Activated naive CD8-positive, alpha-beta T cell treated with anti-CD3 and anti-CD28 coated beads for 36 hours (primary cell): Measurements from ENCODE around the gene GOLT1A. TPM values are rescaled to one million over a fixed set of nuclear protein-coding genes. Genes with fewer than 3 reads are reported as not detected.

Source experiments
- DNase-seq: peaks from one replicate; pipeline ENCODE4 v3.0.0; 2021
- H3K27ac Mint-ChIP-seq: one replicate; pipeline ENCODE4 v1.8.0; 2022; ENCODE audit warnings: mild to moderate bottlenecking, moderate library complexity, mixed read lengths
- H3K27me3 Mint-ChIP-seq: one replicate; pipeline ENCODE4 v1.8.0; 2022; ENCODE audit warnings: mild to moderate bottlenecking, mixed read lengths
- H3K36me3 Mint-ChIP-seq: one replicate; pipeline ENCODE4 v1.8.0; 2021; ENCODE audit warnings: mild to moderate bottlenecking, mixed read lengths
- H3K4me1 Mint-ChIP-seq: one replicate; pipeline ENCODE4 v1.8.0; 2021; ENCODE audit warnings: mixed read lengths
- H3K4me3 Mint-ChIP-seq: one replicate; pipeline ENCODE4 v1.8.0; 2022; ENCODE audit warnings: mild to moderate bottlenecking, moderate library complexity, mixed read lengths
- H3K9me3 Mint-ChIP-seq: one replicate; pipeline ENCODE4 v1.8.0; 2022; ENCODE audit warnings: mixed read lengths
- total RNA-seq, 2 experiments: library from RNA; stranded (reverse); gene quantifications; one replicate each; pipeline ENCODE4 v1.2.3, GENCODE V29; 2021

Gene GOLT1A
- total RNA-seq = under 1 TPM in 1 of 2 experiments, not detected in 1; 0.33 TPM

- Mint-ChIP-seq H3K27me3 (no peaks in the 10 kb centered on the region), H3K4me1 (peaks cover 4% of the 10 kb centered on the region), H3K27ac (no peak within 1 kb of the TSS), H3K4me3 (peak within 1 kb of the TSS; percentile 51), H3K9me3 (no peaks in the 10 kb centered on the region), H3K36me3 (no peaks in the 10 kb centered on the region)
- DNase-seq = peak; percentile 53
Measured at GRCh38 chr1:204213668-204214662, at the start of gene GOLT1A. Gene GOLT1A (minus strand): TSS chr1:204213988. CDS start chr1:204213906, 82 bp downstream.

- DNase-seq = no peak
- H3K27me3 Mint-ChIP-seq = no peaks in the 10 kb centered on the region
- no peaks in the 10 kb centered on the region for H3K36me3 Mint-ChIP-seq
- no peak overlapping the region for H3K27ac Mint-ChIP-seq
- no peak overlapping the region for H3K4me3 Mint-ChIP-seq
- no peaks in the 10 kb centered on the region for H3K4me1 Mint-ChIP-seq
- H3K9me3 Mint-ChIP-seq = no peaks in the 10 kb centered on the region
Measured at GRCh38 chr1:204263254-204263910, 49.6 kb upstream of the GOLT1A start.

GRCh38 chr1:204262506-204263253 lies 48.9 kb upstream of the GOLT1A start:
- Mint-ChIP-seq H3K27me3 (no peaks in the 10 kb centered on the region), H3K36me3 (no peaks in the 10 kb centered on the region), H3K9me3 (no peaks in the 10 kb centered on the region), H3K27ac (no peak overlapping the region), H3K4me3 (no peak overlapping the region), H3K4me1 (no peaks in the 10 kb centered on the region)
- DNase-seq = no peak

- Mint-ChIP-seq H3K4me1 (no peaks in the 10 kb centered on the region), H3K27ac (no peak overlapping the region), H3K9me3 (no peaks in the 10 kb centered on the region), H3K36me3 (no peaks in the 10 kb centered on the region), H3K4me3 (no peak overlapping the region), H3K27me3 (no peaks in the 10 kb centered on the region)
- no peak for DNase-seq
Measured at GRCh38 chr1:204261746-204262505, 48.1 kb upstream of the GOLT1A start.

GRCh38 chr1:204261266-204261665 lies 47.5 kb upstream of the GOLT1A start:
- H3K27me3 Mint-ChIP-seq = no peaks in the 10 kb centered on the region
- no peaks in the 10 kb centered on the region for H3K9me3 Mint-ChIP-seq
- H3K4me1 Mint-ChIP-seq = no peaks in the 10 kb centered on the region
- H3K27ac Mint-ChIP-seq = no peak overlapping the region
- H3K36me3 Mint-ChIP-seq = no peaks in the 10 kb centered on the region
- H3K4me3 Mint-ChIP-seq = no peak overlapping the region
- DNase-seq = no peak

- no peaks in the 10 kb centered on the region for H3K9me3 Mint-ChIP-seq
- no peak overlapping the region for H3K4me3 Mint-ChIP-seq
- DNase-seq = no peak
- no peaks in the 10 kb centered on the region for H3K36me3 Mint-ChIP-seq
- H3K4me1 Mint-ChIP-seq = no peaks in the 10 kb centered on the region
- no peak overlapping the region for H3K27ac Mint-ChIP-seq
- no peaks in the 10 kb centered on the region for H3K27me3 Mint-ChIP-seq
Measured at GRCh38 chr1:204260601-204261197, 46.9 kb upstream of the GOLT1A start.

- H3K27ac Mint-ChIP-seq = no peak overlapping the region
- H3K4me1 Mint-ChIP-seq = no peaks in the 10 kb centered on the region
Measured at GRCh38 chr1:204259782-204260181, 46.0 kb upstream of the GOLT1A start.

GRCh38 chr1:204259196-204259595 lies 45.4 kb upstream of the GOLT1A start:
- no peak for DNase-seq
- Mint-ChIP-seq H3K36me3 (no peaks in the 10 kb centered on the region), H3K4me3 (no peak overlapping the region), H3K4me1 (no peaks in the 10 kb centered on the region), H3K27me3 (no peaks in the 10 kb centered on the region), H3K27ac (no peak overlapping the region), H3K9me3 (no peaks in the 10 kb centered on the region)

More at GRCh38 chr1:204259782-204260181, 46.0 kb upstream of the GOLT1A start:
- no peak for DNase-seq
- H3K36me3 Mint-ChIP-seq = no peaks in the 10 kb centered on the region
- H3K4me3 Mint-ChIP-seq = no peak overlapping the region
- no peaks in the 10 kb centered on the region for H3K9me3 Mint-ChIP-seq
- no peaks in the 10 kb centered on the region for H3K27me3 Mint-ChIP-seq

- no peak overlapping the region for H3K27ac Mint-ChIP-seq
- no peaks in the 10 kb centered on the region for H3K9me3 Mint-ChIP-seq
- H3K36me3 Mint-ChIP-seq = no peaks in the 10 kb centered on the region
- no peak overlapping the region for H3K4me3 Mint-ChIP-seq
- H3K27me3 Mint-ChIP-seq = no peaks in the 10 kb centered on the region
- H3K4me1 Mint-ChIP-seq = no peaks in the 10 kb centered on the region
- DNase-seq = peak; percentile 16
Measured at GRCh38 chr1:204258213-204259115, 44.7 kb upstream of the GOLT1A start.

- H3K27me3 Mint-ChIP-seq = no peaks in the 10 kb centered on the region
Measured at GRCh38 chr1:204257446-204257845, 43.7 kb upstream of the GOLT1A start.

GRCh38 chr1:204256531-204256930 lies 42.7 kb upstream of the GOLT1A start:
- H3K27ac Mint-ChIP-seq = no peak overlapping the region
- H3K4me1 Mint-ChIP-seq = no peaks in the 10 kb centered on the region
- H3K36me3 Mint-ChIP-seq = no peaks in the 10 kb centered on the region
- no peak overlapping the region for H3K4me3 Mint-ChIP-seq
- DNase-seq = no peak
- no peaks in the 10 kb centered on the region for H3K27me3 Mint-ChIP-seq
- H3K9me3 Mint-ChIP-seq = no peaks in the 10 kb centered on the region

More at GRCh38 chr1:204257446-204257845, 43.7 kb upstream of the GOLT1A start:
- H3K4me1 Mint-ChIP-seq = no peaks in the 10 kb centered on the region
- H3K9me3 Mint-ChIP-seq = no peaks in the 10 kb centered on the region
- H3K27ac Mint-ChIP-seq = no peak overlapping the region
- no peak for DNase-seq
- H3K36me3 Mint-ChIP-seq = no peaks in the 10 kb centered on the region
- H3K4me3 Mint-ChIP-seq = no peak overlapping the region

- H3K4me1 Mint-ChIP-seq = no peaks in the 10 kb centered on the region
- no peak overlapping the region for H3K27ac Mint-ChIP-seq
- no peak for DNase-seq
- no peak overlapping the region for H3K4me3 Mint-ChIP-seq
- no peaks in the 10 kb centered on the region for H3K9me3 Mint-ChIP-seq
- no peaks in the 10 kb centered on the region for H3K27me3 Mint-ChIP-seq
- H3K36me3 Mint-ChIP-seq = no peaks in the 10 kb centered on the region
Measured at GRCh38 chr1:204255966-204256365, 42.2 kb upstream of the GOLT1A start.

- no peak overlapping the region for H3K27ac Mint-ChIP-seq
- H3K4me1 Mint-ChIP-seq = no peaks in the 10 kb centered on the region
- DNase-seq = no peak
- peaks cover under 1% of the 10 kb centered on the region for H3K27me3 Mint-ChIP-seq
- no peaks in the 10 kb centered on the region for H3K36me3 Mint-ChIP-seq
- no peak overlapping the region for H3K4me3 Mint-ChIP-seq
- H3K9me3 Mint-ChIP-seq = no peaks in the 10 kb centered on the region
Measured at GRCh38 chr1:204255225-204255624, 41.4 kb upstream of the GOLT1A start.
